Measurements from ENCODE around the gene CRYM.
"Not testable (repeated sequence)": the region's sequence is repeated elsewhere in the genome, so short reads cannot be mapped to it uniquely, and the experiment has no call there.

CRYM gene

GRCh38 chr16:21277927-21278706 lies at the start of gene CRYM:
TSS of gene CRYM (minus strand) at chr16:21278290. CDS start at chr16:21278251, 39 bp downstream.
- DNase-seq (ENCODE audit: low read depth, low spot score), result no peak

GRCh38 chr16:21327046-21327445 lies 49.0 kb upstream of the CRYM start:
- no peak for DNase-seq (ENCODE audit: low read depth, low spot score)

GRCh38 chr16:21326459-21326858 lies 48.4 kb upstream of the CRYM start:
- no peak for DNase-seq (ENCODE audit: low read depth, low spot score)

GRCh38 chr16:21324267-21324666 lies 46.2 kb upstream of the CRYM start:
- no peak for DNase-seq (ENCODE audit: low read depth, low spot score)

- DNase-seq (ENCODE audit: low read depth, low spot score), result not testable (repeated sequence)
These were observed 44.2 kb upstream of the CRYM start for GRCh38 chr16:21322251-21322650.

GRCh38 chr16:21321736-21322135 lies 43.6 kb upstream of the CRYM start:
- no peak for DNase-seq (ENCODE audit: low read depth, low spot score)

- no peak for DNase-seq (ENCODE audit: low read depth, low spot score)
These were observed 36.2 kb upstream of the CRYM start for GRCh38 chr16:21314339-21314738.

GRCh38 chr16:21312863-21313372 lies 34.8 kb upstream of the CRYM start:
- not testable (repeated sequence) for DNase-seq (ENCODE audit: low read depth, low spot score)

- not testable (repeated sequence) for DNase-seq (ENCODE audit: low read depth, low spot score)
These were observed 34.0 kb upstream of the CRYM start for GRCh38 chr16:21312046-21312445.

GRCh38 chr16:21306712-21307111 lies 28.6 kb upstream of the CRYM start:
- DNase-seq (ENCODE audit: low read depth, low spot score), result not testable (repeated sequence)

GRCh38 chr16:21302898-21303528 lies 24.9 kb upstream of the CRYM start:
- DNase-seq (ENCODE audit: low read depth, low spot score), result no peak

GRCh38 chr16:21302454-21302853 lies 24.4 kb upstream of the CRYM start:
- DNase-seq (ENCODE audit: low read depth, low spot score), result no peak

GRCh38 chr16:21301895-21302291 lies 23.8 kb upstream of the CRYM start:
- no peak for DNase-seq (ENCODE audit: low read depth, low spot score)

GRCh38 chr16:21301168-21301894 lies 23.2 kb upstream of the CRYM start:
- DNase-seq (ENCODE audit: low read depth, low spot score), result no peak

GRCh38 chr16:21300309-21301167 lies 22.4 kb upstream of the CRYM start:
- peak; percentile 91 for DNase-seq (ENCODE audit: low read depth, low spot score)

GRCh38 chr16:21289789-21290188 lies 11.7 kb upstream of the CRYM start:
- not testable (repeated sequence) for DNase-seq (ENCODE audit: low read depth, low spot score)

GRCh38 chr16:21285314-21285713 lies 7.2 kb upstream of the CRYM start:
- DNase-seq (ENCODE audit: low read depth, low spot score), result no peak

- DNase-seq (ENCODE audit: low read depth, low spot score), result no peak
These were observed 6.3 kb upstream of the CRYM start for GRCh38 chr16:21284414-21284813.

- no peak for DNase-seq (ENCODE audit: low read depth, low spot score)
These were observed 5.6 kb upstream of the CRYM start for GRCh38 chr16:21283521-21284289.

GRCh38 chr16:21281698-21282389 lies 3.8 kb upstream of the CRYM start:
- DNase-seq (ENCODE audit: low read depth, low spot score), result no peak

Data from iPS DF 19.7 (cell line).